ENCODE data around the gene CCR5AS.

Gene CCR5AS

GRCh38 chr3:46397111-46397510 lies 9.8 kb downstream of the CCR5AS start:
- Mint-ChIP-seq H3K36me3 (no peaks in the 10 kb centered on the region), H3K4me1 (peaks cover 2% of the 10 kb centered on the region), H3K9me3 (no peaks in the 10 kb centered on the region), H3K27ac (no peak overlapping the region), H3K4me3 (no peak overlapping the region), H3K27me3 (ENCODE audit: insufficient read depth, low read depth) (no peaks in the 10 kb centered on the region)
- H3K4me1 ChIP-seq, result no peaks in the 10 kb centered on the region
- TF ChIP-seq EZH2phosphoT487 (IDR thresholded peaks at IDR 0.05) (no peak), EZH2 (IDR thresholded peaks at IDR 0.05) (no peak)
- TF ChIP-seq, protein P1, sequence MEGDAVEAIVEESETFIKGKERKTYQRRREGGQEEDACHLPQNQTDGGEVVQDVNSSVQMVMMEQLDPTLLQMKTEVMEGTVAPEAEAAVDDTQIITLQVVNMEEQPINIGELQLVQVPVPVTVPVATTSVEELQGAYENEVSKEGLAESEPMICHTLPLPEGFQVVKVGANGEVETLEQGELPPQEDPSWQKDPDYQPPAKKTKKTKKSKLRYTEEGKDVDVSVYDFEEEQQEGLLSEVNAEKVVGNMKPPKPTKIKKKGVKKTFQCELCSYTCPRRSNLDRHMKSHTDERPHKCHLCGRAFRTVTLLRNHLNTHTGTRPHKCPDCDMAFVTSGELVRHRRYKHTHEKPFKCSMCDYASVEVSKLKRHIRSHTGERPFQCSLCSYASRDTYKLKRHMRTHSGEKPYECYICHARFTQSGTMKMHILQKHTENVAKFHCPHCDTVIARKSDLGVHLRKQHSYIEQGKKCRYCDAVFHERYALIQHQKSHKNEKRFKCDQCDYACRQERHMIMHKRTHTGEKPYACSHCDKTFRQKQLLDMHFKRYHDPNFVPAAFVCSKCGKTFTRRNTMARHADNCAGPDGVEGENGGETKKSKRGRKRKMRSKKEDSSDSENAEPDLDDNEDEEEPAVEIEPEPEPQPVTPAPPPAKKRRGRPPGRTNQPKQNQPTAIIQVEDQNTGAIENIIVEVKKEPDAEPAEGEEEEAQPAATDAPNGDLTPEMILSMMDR (IDR thresholded peaks at IDR 0.05), result no peak
- no peaks in the 10 kb centered on the region for H3K36me3 ChIP-seq
- no peak for DNase-seq (ENCODE audit: low spot score)
- H3K27ac ChIP-seq, result no peak overlapping the region
- H3K79me2 ChIP-seq (ENCODE audit: low read depth), result no peaks in the 10 kb centered on the region
- H3K27me3 ChIP-seq, result no peaks in the 10 kb centered on the region
- H3K4me3 ChIP-seq, result no peak overlapping the region
- no peaks in the 10 kb centered on the region for H4K20me1 ChIP-seq (ENCODE audit: low read depth)
- no peak overlapping the region for H3K9ac ChIP-seq
- no peak overlapping the region for H3K4me2 ChIP-seq
- no peaks in the 10 kb centered on the region for H3K9me3 ChIP-seq (ENCODE audit: low read depth)
- no peaks in the 10 kb centered on the region for H3F3A ChIP-seq (ENCODE audit: low read depth)
- no peak overlapping the region for H2AFZ ChIP-seq (replicated peaks)

DNA sequence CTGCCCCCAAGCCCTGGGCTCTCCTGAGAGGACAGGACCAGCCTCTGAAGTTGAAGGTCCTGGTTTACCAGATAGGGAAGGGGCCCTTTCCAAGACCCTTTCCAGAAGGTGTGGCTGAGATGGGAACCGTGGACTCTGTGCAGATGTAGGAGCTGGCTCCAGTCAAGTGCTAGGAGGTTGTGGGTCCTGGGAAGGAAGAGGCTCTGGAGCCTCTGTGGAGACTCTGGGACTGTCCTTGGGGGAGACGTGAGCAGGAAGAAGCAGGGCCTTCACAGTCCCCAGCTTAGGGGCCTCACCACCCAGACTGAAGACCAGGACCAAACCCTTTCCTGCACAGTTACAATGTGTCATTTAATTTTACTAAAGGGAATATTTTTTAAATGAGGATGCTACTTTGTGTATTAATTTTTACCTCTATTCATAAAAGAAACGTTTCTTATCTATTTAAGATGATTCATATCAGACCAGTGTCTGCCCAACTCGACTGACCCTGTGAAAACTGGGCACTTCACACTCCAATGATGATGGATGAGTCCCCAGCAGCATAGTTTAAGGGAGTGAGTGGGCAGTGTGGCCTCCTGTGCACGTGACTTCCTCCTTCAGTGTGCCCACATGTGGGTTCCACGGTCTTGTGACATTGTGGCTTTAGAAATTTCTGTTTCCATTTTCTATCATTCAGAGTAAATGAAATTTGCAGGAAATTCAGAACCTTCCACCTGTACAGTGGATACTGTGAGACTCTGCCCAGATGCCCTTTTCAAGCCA lies 10.9 kb downstream of the CCR5AS start:
- no peak overlapping the region for H3K4me2 ChIP-seq
- DNase-seq (ENCODE audit: low spot score), result no peak
- Mint-ChIP-seq H3K36me3 (no peaks in the 10 kb centered on the region), H3K4me3 (no peak overlapping the region), H3K27ac (no peak overlapping the region), H3K9me3 (no peaks in the 10 kb centered on the region), H3K27me3 (ENCODE audit: insufficient read depth, low read depth) (no peaks in the 10 kb centered on the region), H3K4me1 (peaks cover 2% of the 10 kb centered on the region)
- TF ChIP-seq EZH2phosphoT487 (IDR thresholded peaks at IDR 0.05) (no peak), EZH2 (IDR thresholded peaks at IDR 0.05) (no peak)
- TF ChIP-seq, protein P1 (IDR thresholded peaks at IDR 0.05), result no peak
- no peaks in the 10 kb centered on the region for H3F3A ChIP-seq (ENCODE audit: low read depth)
- H3K9me3 ChIP-seq (ENCODE audit: low read depth), result no peaks in the 10 kb centered on the region
- H3K27me3 ChIP-seq, result no peaks in the 10 kb centered on the region
- no peak overlapping the region for H3K4me3 ChIP-seq
- H4K20me1 ChIP-seq (ENCODE audit: low read depth), result no peaks in the 10 kb centered on the region
- no peaks in the 10 kb centered on the region for H3K4me1 ChIP-seq
- no peaks in the 10 kb centered on the region for H3K36me3 ChIP-seq
- no peak overlapping the region for H3K27ac ChIP-seq
- H3K9ac ChIP-seq, result no peak overlapping the region
- no peak overlapping the region for H2AFZ ChIP-seq (replicated peaks)
- H3K79me2 ChIP-seq (ENCODE audit: low read depth), result no peaks in the 10 kb centered on the region

DNA sequence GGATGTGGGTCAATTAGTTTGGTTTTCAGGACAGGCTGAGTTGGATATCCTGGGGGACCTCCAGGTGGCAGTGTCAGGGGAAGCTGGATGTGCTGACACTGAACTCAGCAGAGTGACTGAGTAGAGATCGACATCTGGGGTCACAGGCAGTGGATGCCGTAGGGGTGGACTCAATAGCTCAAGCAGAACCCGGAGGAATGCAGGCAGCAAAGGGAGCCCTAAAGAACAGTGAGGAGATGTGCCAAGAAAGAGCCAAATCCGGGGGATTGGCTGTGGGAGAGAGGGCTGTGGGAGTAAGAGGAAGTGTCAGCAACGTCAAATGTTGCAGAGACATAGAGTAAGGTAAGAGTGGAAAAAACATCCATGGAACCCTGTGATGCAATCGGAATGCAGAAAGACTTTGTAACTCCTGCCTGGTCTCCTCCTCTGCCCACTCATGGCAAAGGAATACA lies 11.6 kb downstream of the CCR5AS start:
- Histone ChIP-seq H3K36me3 (no peaks in the 10 kb centered on the region), H3K4me3 (no peak overlapping the region), H3K4me2 (no peak overlapping the region), H3K4me1 (no peaks in the 10 kb centered on the region), H2AFZ (replicated peaks) (no peak overlapping the region), H3K9me3 (ENCODE audit: low read depth) (no peaks in the 10 kb centered on the region), H3K27me3 (no peaks in the 10 kb centered on the region), H3F3A (ENCODE audit: low read depth) (no peaks in the 10 kb centered on the region), H3K9ac (no peak overlapping the region), H3K27ac (no peak overlapping the region), H3K79me2 (ENCODE audit: low read depth) (no peaks in the 10 kb centered on the region), H4K20me1 (ENCODE audit: low read depth) (no peaks in the 10 kb centered on the region)
- no peak for DNase-seq (ENCODE audit: low spot score)
- TF ChIP-seq, protein P1 (IDR thresholded peaks at IDR 0.05), result peak; percentile 9
- TF ChIP-seq EZH2phosphoT487 (IDR thresholded peaks at IDR 0.05), result no peak
- H3K27ac Mint-ChIP-seq, result no peak overlapping the region
- no peaks in the 10 kb centered on the region for H3K9me3 Mint-ChIP-seq
- H3K36me3 Mint-ChIP-seq, result no peaks in the 10 kb centered on the region
- H3K27me3 Mint-ChIP-seq (ENCODE audit: insufficient read depth, low read depth), result no peaks in the 10 kb centered on the region
- H3K4me1 Mint-ChIP-seq, result peaks cover 2% of the 10 kb centered on the region
- H3K4me3 Mint-ChIP-seq, result no peak overlapping the region

All from neural progenitor cell (in vitro differentiated cells).